Amniotic stem cell (primary cell): ENCODE measurements around the gene CACNA2D2.

Source experiments
- DNase-seq: peaks from one replicate; lab custom pipeline; 2025; lab: John Stamatoyannopoulos, UW

Gene CACNA2D2

DNA sequence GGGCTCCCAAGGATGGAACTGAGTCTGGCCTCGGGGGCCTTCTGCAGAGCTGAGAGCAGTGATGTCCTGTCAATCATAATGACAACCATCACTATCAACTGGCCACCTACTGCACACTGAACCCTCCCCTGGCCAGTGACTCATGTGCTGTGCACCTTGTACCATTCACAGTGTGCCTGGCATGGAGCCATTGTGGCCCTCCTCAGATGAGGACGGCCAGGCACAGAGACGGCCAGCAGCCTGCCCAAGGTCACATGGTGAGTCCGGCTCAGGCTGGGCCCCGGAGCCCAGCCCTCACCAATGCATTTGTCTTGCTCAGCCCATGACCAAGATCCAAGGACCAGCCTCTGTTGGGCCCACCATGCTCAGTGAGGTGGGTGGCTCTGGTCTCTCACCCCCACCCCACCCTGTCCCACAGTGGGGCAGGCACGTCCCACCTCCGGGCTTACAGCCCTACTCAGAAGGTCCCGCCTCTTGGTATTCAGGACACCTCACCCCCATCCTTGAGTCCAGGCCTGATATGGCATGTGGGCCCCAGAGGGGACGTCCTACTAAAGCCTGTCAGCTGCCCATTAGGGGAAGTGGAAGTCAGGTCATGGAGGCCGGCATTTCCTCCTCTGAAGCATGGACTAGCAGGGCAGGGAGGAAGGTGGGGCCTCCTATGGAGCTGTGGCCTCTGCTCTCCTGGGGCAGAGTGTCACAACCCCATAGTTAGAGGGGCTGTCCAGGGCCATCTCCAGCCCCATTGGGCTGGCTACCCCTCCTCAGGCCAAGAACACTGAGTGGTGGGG lies 108.2 kb downstream of the CACNA2D2 start:
- DNase-seq = no peak

- DNase-seq = no peak
These were observed 110.4 kb downstream of the CACNA2D2 start for GRCh38 chr3:50393061-50393460.

GRCh38 chr3:50392101-50392715 lies 111.2 kb downstream of the CACNA2D2 start:
- no peak for DNase-seq

DNA sequence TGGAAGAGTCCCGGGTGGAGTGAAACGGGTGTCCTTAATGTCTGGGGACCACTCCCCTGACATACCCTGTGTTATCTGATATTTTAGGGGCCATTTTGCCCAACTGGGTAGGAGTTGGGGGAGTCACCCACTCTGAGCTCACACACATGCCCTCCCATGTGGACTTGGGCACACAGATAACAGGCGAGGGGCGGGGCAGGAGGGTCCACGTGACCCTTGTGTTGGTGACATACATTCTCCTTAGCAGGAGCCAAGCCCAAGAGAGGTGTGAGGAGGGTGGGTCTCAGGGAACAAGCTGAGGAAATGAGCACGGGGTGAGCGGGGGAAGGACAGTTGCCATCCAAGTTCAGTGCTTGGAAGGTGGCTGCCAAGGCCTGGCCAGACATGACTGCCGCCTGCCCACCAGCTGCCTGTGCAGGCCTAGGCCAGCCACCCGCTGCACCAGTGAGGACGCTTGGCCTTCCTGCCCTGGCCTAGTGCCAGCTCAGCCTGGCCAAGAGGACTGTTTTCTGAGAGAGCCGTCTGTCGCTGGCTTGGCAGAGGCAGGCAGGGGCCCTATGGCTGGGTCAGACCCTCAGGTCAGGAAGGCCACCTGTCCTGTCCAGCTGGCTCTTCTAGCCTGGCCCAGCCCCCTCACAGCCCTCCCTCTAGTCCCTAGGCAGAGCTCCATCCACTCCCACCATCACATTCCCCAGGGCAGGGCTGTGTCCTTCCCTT lies 112.8 kb downstream of the CACNA2D2 start:
- DNase-seq = no peak

GRCh38 chr3:50389414-50389767 lies 114.0 kb downstream of the CACNA2D2 start:
- DNase-seq = no peak

DNA sequence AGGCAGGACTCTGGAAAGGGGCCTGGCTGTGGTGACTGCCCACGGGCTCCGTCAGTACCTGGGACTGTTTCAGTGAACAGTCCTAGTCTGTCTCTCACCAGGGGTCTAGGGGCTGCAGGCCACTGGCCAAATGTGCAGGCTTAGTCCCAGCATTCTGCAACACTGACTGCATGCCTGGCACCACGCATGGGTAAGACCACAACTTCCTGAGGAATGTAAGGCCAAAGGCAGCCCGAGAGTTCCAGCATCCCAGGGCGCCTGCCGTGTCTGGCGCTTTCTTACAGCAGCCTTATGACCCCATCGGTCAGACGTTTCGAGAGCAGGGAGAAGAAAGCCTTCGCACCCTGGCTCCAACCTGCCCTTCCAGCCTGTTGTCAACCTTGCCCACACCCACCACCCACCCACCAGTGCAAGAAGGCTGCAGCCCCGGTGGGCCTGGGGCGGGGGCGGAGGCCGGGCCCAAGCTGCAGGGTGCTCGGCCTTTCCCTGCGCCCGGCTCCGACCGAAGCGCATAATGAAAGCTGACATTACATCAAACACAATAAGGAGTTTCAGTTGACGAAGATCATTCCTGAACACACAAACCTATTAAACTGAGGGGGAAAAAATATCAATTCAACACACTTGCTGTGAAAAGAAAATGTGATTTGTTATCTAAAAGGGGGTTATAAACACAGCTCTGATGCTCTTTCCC lies 114.6 kb downstream of the CACNA2D2 start:
- DNase-seq = no peak

GRCh38 chr3:50388016-50388719 lies 115.3 kb downstream of the CACNA2D2 start:
- DNase-seq = no peak

DNA sequence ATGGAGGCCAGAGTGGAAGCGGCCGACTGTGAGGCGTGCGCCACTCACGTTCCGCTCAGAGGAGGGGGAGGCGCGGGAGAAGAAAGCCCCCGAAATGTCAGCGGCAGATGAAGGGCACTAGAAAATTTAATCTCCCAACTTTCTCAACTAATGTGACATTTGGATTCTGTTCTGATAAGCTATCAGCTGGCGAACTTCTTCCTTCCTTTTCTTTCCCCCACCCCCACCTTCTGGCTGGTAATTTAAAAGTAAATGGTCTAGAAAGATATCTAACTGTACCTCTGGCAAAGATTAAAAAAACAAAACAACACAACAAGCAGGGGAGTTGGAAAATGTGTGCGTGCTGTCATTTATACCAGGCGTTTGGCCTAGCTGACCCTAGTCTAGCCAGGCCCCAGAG lies 117.7 kb downstream of the CACNA2D2 start:
- DNase-seq = no peak

DNA sequence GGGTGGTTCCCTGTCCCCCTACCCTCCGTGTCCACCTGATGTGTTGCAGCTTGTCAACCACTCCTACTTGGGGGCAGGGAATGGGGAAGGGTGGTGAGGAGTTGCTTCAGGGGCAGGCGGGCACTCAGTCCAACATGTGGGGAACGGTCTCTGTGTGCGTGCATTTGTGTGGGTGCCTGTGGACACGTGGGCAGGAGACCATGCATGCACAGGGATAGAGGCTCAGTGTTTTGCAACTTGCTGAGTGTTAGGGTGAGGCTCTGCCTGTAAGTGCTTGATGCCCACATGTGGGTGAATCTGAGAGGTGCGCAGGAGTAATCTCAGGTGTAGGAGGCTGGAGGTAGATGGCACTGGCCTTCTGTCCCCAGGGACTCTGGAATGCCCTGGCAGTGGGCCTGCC lies 119.7 kb downstream of the CACNA2D2 start:
- no peak for DNase-seq

GRCh38 chr3:50382722-50383121 lies 120.7 kb downstream of the CACNA2D2 start:
- DNase-seq = no peak

GRCh38 chr3:50381383-50381782 lies 122.1 kb downstream of the CACNA2D2 start:
- no peak for DNase-seq

- no peak for DNase-seq
These were observed 122.9 kb downstream of the CACNA2D2 start for GRCh38 chr3:50380405-50381085.

DNA sequence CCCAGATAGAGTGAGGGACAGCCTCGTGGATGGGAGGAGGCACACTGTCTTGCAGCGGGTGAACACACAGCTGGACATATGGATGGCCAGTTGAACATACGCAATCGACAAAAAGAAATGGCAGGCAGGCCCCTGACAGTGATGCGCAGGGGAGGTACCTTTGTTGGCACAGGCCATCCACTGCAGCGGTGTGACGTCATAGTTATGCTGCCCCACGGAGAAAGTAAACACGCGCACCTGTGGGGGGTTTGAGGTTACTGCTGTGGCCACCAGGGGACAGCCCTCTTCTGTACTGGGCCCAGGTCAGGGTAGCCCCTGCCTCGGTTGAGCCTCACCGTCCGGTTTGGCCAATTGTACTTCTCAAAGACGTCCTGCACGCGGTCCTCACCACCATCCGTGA lies 124.7 kb downstream of the CACNA2D2 start:
- no peak for DNase-seq

DNA sequence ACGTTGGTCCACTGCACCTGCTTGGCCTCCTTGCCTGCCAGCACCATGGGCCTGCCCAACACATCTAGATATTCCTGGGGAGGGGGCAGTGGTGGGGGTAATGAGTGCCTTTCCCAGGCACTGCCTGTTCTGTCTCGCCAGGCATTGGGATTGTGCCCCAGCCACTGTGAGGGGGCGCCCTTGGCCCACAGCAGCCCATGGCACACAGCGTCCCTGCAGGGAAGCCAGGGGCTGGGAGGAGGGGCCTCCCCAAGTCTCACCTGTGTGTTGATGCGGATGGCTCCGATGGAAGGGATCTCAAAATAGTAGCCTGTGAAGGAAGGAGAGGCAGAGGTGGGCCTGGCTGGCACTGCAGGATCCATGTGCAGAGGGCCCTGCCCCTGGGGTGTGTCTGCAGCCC lies 125.4 kb downstream of the CACNA2D2 start:
- no peak for DNase-seq

- no peak for DNase-seq
These were observed 128.0 kb downstream of the CACNA2D2 start for GRCh38 chr3:50375258-50375931.

DNA sequence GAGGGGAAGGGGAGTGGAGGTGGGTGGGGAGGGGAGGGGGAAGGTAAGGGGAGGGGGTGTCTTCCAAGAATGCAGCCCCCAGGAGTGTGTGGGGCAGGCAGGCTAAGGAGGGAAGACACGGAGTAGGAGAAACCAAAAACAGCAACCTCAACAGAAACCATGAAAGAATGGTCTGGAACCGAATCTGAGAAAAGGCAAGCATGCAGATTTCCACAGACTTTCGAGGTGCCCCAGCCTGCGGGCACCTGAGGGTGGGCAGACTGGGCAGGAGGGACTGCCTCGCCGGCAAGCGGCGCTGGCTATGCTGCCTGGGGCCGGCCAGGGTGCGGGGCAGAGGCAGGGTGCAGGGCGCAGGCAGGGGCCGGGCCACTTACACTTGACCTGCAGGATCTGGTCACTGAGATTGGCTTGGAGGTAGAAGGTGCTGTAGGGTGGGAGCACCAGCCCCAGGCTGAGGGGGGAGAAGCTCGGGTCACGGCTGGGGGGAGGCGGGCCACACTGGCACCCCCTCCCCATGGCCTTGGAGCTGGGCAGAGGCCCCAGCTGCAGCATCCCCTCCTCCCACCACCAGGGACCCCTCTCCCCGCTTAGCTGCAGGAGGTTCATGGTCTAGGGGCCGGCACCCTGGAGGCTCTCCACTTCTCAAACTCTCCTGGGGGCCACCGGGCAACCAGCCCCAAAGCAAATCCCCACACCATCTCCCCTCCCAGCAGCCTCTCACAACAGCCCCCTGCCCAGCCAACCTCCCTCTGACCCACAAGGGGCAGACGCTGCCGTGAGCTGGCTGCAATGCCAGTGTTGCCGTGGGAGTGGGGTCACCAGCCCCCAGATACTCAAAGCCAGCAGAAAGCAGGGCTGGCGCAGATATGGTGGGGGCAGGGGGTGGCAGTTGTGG lies 128.8 kb downstream of the CACNA2D2 start:
- no peak for DNase-seq

GRCh38 chr3:50373146-50374051 lies 130.0 kb downstream of the CACNA2D2 start:
- DNase-seq = no peak

- DNase-seq = no peak
These were observed 131.1 kb downstream of the CACNA2D2 start for GRCh38 chr3:50372349-50372748.
